Neural crest cell (in vitro differentiated cells): ENCODE measurements around the gene PPP4R1. TPM values are rescaled to one million over a fixed set of nuclear protein-coding genes. Genes with fewer than 3 reads are reported as not detected.

Experiments
- DNase-seq: peaks from one replicate; pipeline ENCODE4 v3.0.0; 2021; ENCODE audit warnings: low read depth, mixed read lengths, low spot score
- H3K27ac Mint-ChIP-seq: one replicate; pipeline ENCODE4 v1.8.0; 2021; ENCODE audit warnings: mild to moderate bottlenecking, mixed read lengths; ENCODE audit not compliant: unreplicated experiment
- H3K27me3 Mint-ChIP-seq: 2 replicates; pipeline ENCODE4 v1.8.0; 2021; ENCODE audit warnings: low read depth, mild to moderate bottlenecking, mixed read lengths
- H3K36me3 Mint-ChIP-seq: 2 replicates; pipeline ENCODE4 v1.8.0; 2021; ENCODE audit warnings: low read depth, mild to moderate bottlenecking, mixed read lengths
- H3K4me1 Mint-ChIP-seq: 2 replicates; pipeline ENCODE4 v1.8.0; 2021; ENCODE audit warnings: mixed read lengths
- H3K4me3 Mint-ChIP-seq: one replicate; pipeline ENCODE4 v1.8.0; 2021; ENCODE audit warnings: mild to moderate bottlenecking, mixed read lengths
- H3K9me3 Mint-ChIP-seq: 2 replicates; pipeline ENCODE4 v1.8.0; 2021; ENCODE audit warnings: mixed read lengths
- CTCF ChIP-seq: fragments of 200-600 bp; sonication (generic); conservative IDR thresholded peaks from 2 replicates; pipeline ENCODE4 v1.5.0; 2021; ENCODE audit warnings: antibody characterized with exemption, mild to moderate bottlenecking
- total RNA-seq: library from RNA; stranded (reverse); gene quantifications from 2 replicates; pipeline ENCODE4 v1.2.1, GENCODE V29; 2021

Gene PPP4R1
- total RNA-seq, 1 donor from 2014 or later: 138 TPM

DNA sequence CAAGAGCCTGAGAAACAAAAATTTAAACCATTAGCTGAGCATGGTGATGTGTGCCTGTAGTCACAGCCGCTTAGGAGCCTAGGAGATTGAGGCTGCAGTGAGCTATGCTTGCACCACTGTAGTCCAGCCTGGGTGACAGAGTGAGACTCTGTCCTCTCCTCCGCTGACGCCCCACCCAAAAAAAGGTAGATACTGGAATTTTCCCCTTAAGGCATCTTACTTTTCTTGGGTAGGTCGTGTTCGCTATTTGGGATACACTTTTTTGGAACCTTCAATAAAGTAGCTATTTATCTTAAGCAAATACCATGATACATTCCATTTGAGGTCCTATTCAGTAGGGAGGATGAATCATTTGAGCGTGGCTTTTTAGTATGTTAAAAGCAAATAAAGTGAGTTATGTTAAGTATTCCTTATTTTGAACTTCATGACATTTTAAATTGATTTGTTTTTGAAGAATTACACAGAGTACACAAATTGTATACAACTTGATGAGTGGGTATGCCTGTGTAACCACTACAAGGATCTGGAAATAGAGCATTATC is 100.3 kb downstream of the PPP4R1 start:
- Mint-ChIP-seq H3K9me3 (no peaks in the 10 kb centered on the region), H3K27me3 (no peaks in the 10 kb centered on the region), H3K27ac (no peak overlapping the region), H3K4me1 (no peaks in the 10 kb centered on the region), H3K4me3 (no peak overlapping the region), H3K36me3 (no peaks in the 10 kb centered on the region)
- no peak for TF ChIP-seq CTCF
- DNase-seq: no peak

DNA sequence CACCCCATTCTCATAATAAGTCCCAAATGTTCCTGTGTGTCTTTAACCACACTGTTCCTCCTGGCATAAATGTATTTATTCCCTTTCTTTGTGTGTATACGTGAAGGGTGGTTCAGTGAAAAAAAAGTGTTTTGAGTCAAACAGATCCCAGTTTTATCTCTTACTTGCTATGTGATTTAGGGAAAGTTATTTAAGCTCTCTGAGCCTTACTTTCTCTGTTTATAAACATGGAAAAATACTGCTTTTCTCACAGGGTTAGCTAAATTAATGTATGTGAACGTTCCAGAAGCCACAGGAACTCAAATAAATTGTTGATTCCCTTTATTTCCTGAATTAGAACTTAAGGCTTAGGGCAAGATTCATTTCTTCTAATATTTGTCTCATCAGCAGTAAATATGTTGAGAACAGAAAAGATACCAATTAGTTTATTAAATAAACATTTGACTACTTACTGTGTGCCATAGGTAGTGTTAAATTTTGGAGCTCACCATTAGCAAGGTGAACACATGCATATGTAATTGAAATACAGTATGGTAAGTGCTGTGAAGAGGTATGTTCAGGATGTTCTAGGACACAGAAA is 105.8 kb downstream of the PPP4R1 start:
- no peak for TF ChIP-seq CTCF
- Mint-ChIP-seq H3K4me1 (no peaks in the 10 kb centered on the region), H3K4me3 (no peak overlapping the region), H3K9me3 (no peaks in the 10 kb centered on the region), H3K27me3 (no peaks in the 10 kb centered on the region), H3K27ac (peak overlapping the region; percentile 7), H3K36me3 (peaks cover 1% of the 10 kb centered on the region)
- no peak for DNase-seq

GRCh38 chr18:9507565-9508088 is 106.7 kb downstream of the PPP4R1 start:
- no peak for DNase-seq
- Mint-ChIP-seq H3K4me3 (no peak overlapping the region), H3K36me3 (peaks cover 10% of the 10 kb centered on the region), H3K27me3 (no peaks in the 10 kb centered on the region), H3K9me3 (peaks cover 4% of the 10 kb centered on the region), H3K4me1 (no peaks in the 10 kb centered on the region), H3K27ac (no peak overlapping the region)
- TF ChIP-seq CTCF: no peak

DNA sequence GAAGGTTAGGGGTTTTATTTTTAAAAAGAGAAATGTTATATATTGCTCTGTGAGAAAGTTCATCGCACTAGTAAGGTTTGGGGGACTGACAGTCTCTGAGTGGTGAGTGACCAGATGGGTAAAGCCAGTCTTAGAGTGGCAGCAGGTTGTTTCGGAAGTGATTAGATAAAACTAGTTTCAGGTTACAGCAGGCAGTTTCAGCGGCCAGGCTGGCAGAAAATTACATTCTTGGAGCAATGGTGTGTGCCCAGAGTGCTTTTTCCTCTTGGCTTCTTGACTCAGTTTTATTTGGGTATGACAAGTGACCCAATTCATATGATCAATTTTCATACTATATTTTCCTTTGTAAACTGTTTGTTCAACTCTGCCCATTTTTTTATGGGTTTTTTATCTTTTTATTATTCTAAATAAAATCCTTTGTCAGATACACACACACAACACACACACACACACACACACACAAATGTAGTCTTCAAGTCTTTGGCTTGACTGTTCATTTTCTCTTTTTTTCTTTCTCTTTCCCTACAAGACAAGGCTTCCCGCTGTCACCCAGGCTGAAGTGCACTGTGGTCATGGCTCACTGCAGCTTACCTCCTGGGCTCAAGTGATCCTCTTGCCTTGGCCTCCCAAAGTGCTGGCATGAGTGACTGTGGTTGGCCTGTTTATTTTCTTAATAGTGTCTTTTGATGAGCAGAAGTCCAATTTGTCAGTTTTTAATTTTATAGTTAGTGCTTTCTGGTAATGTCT is 108.1 kb downstream of the PPP4R1 start:
- Mint-ChIP-seq H3K27me3 (no peaks in the 10 kb centered on the region), H3K27ac (no peak overlapping the region), H3K4me3 (no peak overlapping the region), H3K4me1 (no peaks in the 10 kb centered on the region), H3K36me3 (peaks cover 19% of the 10 kb centered on the region), H3K9me3 (peaks cover 8% of the 10 kb centered on the region)
- DNase-seq: no peak
- no peak for TF ChIP-seq CTCF

Other genes starting within 250 kb of the PPP4R1 start
- 47.0 and 51.9 TPM in 2 replicates for gene RALBP1, start 139.0 kb downstream of the PPP4R1 start, total RNA-seq
- 18.9 and 23.6 TPM in 2 replicates for gene RAB31, start 93.7 kb upstream of the PPP4R1 start, total RNA-seq